MM.1S (cell line): ENCODE data around the gene CMTM2.

Source experiments
- DNase-seq: peaks from one replicate; pipeline ENCODE4 v3.0.0-alpha.2; 2015
- H2AFZ ChIP-seq: fragments of 300-600 bp; sonication (generic); 2 replicates; pipeline ENCODE4 v1.6.0; 2016; ENCODE audit warnings: antibody characterized with exemption, low read length
- H3F3A ChIP-seq: fragments of 300-600 bp; sonication (generic); 2 replicates; pipeline ENCODE4 v1.6.1; 2016; ENCODE audit warnings: mild to moderate bottlenecking, antibody characterized with exemption, low read length, moderate library complexity, mixed read lengths; ENCODE audit not compliant: insufficient read depth
- H3K27ac ChIP-seq: fragments of 300-600 bp; sonication (generic); 2 replicates; pipeline ENCODE4 v1.5.1; 2016; ENCODE audit warnings: mild to moderate bottlenecking, low read length
- H3K27me3 ChIP-seq: fragments of 300-600 bp; sonication (generic); replicated peaks from 2 replicates; pipeline ENCODE4 v1.6.0; 2016; ENCODE audit warnings: low read length; ENCODE audit not compliant: insufficient read depth
- H3K36me3 ChIP-seq: fragments of 300-600 bp; sonication (generic); replicated peaks from 2 replicates; pipeline ENCODE4 v1.6.1; 2016; ENCODE audit warnings: mild to moderate bottlenecking, low read length, mixed read lengths; ENCODE audit not compliant: insufficient read depth
- H3K4me1 ChIP-seq: fragments of 300-600 bp; sonication (generic); 2 replicates; pipeline ENCODE4 v1.6.1; 2016; ENCODE audit warnings: low read length, mixed read lengths
- H3K4me2 ChIP-seq: fragments of 300-600 bp; sonication (generic); 2 replicates; pipeline ENCODE4 v1.6.0; 2016; ENCODE audit warnings: low read depth, low read length
- H3K4me3 ChIP-seq: fragments of 300-600 bp; sonication (generic); 2 replicates; pipeline ENCODE4 v1.5.1; 2016; ENCODE audit warnings: low read length, mixed read lengths
- H3K79me2 ChIP-seq: fragments of 300-600 bp; sonication (generic); 2 replicates; pipeline ENCODE4 v1.6.1; 2016; ENCODE audit warnings: mixed run types, low read length, mixed read lengths
- H3K9ac ChIP-seq: fragments of 300-600 bp; sonication (generic); 2 replicates; pipeline ENCODE4 v1.6.1; 2016; ENCODE audit warnings: low read length, mixed read lengths
- H3K9me2 ChIP-seq: fragments of 300-600 bp; sonication (generic); replicated peaks from 2 replicates; pipeline ENCODE4 v1.6.1; 2016; ENCODE audit warnings: mild to moderate bottlenecking, low read length, mixed read lengths; ENCODE audit not compliant: insufficient read depth
- H3K9me3 ChIP-seq: fragments of 300-600 bp; sonication (generic); replicated peaks from 2 replicates; pipeline ENCODE4 v1.6.1; 2016; ENCODE audit warnings: mild to moderate bottlenecking, low read length, mixed read lengths; ENCODE audit not compliant: insufficient read depth
- H4K20me1 ChIP-seq: fragments of 300-600 bp; sonication (generic); 2 replicates; pipeline ENCODE4 v1.6.1; 2016; ENCODE audit warnings: mild to moderate bottlenecking, low read length, moderate library complexity, mixed read lengths; ENCODE audit not compliant: insufficient read depth
- CTCF ChIP-seq: fragments of 300-600 bp; sonication (generic); IDR thresholded peaks from 2 replicates; pipeline ENCODE4 v1.5.1; 2016; ENCODE audit warnings: antibody characterized with exemption, low read length, mixed read lengths
- EZH2 ChIP-seq: fragments of 300-600 bp; sonication (generic); optimal IDR thresholded peaks from 2 replicates; pipeline ENCODE3; 2017; ENCODE audit warnings: low read depth, mild to moderate bottlenecking, antibody characterized with exemption, low read length, mixed read lengths
- EZH2phosphoT487 ChIP-seq: fragments of 300-600 bp; sonication (generic); IDR thresholded peaks from 2 replicates; pipeline ENCODE4 v1.6.1; 2018; ENCODE audit warnings: antibody characterized with exemption, low read length

CMTM2 gene

DNA sequence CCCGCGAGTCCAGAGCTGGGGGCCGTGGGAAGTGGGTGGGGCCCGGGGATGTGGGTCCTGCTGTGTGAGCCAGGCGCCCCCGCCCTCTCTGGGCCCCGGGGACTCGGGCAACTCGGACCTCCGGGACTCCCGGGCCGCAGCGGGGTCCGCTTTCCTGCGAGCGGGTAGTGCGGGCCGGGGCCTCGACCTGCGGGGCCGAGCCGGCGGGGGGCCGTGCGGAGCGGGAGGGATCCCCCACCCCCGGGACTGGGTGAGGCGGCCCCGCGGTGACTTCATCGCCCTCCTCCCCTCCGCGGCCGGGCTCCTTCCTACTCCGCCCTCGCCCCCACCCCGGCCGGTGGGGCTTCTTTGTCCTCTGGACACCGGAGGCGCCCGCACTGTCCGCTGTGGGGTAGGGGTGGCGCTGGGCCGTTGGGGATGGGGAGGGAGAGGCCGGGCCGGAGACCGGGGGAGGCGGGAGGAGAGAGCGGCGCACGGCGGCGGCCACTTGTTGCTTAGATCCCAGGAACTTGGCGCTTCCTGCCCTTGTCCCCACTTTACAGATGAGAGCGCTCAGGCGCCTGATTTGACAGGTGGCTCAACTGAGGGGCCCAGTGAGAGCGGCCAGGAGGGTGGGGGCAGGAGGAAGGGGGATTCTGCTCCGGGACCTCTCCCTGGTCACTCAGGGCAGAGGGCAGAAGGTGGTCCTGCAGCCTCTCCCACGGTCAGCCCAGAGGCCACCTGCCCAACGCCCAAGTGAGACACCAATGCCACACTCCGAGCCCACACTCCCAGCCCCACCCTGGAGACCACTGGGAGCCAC, 26.1 kb downstream of the CMTM2 start:
- Histone ChIP-seq H3K79me2 (no peaks in the 10 kb centered on the region), H3K9me2 (no peaks in the 10 kb centered on the region), H3K4me3 (peak overlapping the region; percentile 44; the same call in 1 of the 2 replicates), H3K36me3 (no peaks in the 10 kb centered on the region), H3K4me2 (peak overlapping the region; percentile 60; the same call in 1 of the 2 replicates), H3K27ac (no peak overlapping the region), H3K9ac (no peak overlapping the region), H4K20me1 (no peaks in the 10 kb centered on the region), H2AFZ (no peak overlapping the region), H3K27me3 (no peaks in the 10 kb centered on the region), H3K9me3 (no peaks in the 10 kb centered on the region), H3K4me1 (peaks cover 6% of the 10 kb centered on the region), H3F3A (0 out of 2 replicates have a peak, but pooled peaks cover 4% of the 10 kb centered on the region)
- DNase-seq = no peak
- TF ChIP-seq EZH2phosphoT487 (no peak), EZH2 (no peak), CTCF (no peak)

- Histone ChIP-seq H3K27ac (no peak overlapping the region), H4K20me1 (no peaks in the 10 kb centered on the region), H3K9ac (no peak overlapping the region), H3F3A (0 out of 2 replicates have a peak, but pooled peaks cover 4% of the 10 kb centered on the region), H3K4me3 (no peak overlapping the region), H3K79me2 (no peaks in the 10 kb centered on the region), H2AFZ (no peak overlapping the region), H3K4me2 (no peak overlapping the region), H3K27me3 (no peaks in the 10 kb centered on the region), H3K9me3 (no peaks in the 10 kb centered on the region), H3K4me1 (peaks cover 6% of the 10 kb centered on the region), H3K9me2 (no peaks in the 10 kb centered on the region), H3K36me3 (no peaks in the 10 kb centered on the region)
- no peak for DNase-seq
- TF ChIP-seq EZH2 (no peak), EZH2phosphoT487 (no peak), CTCF (no peak)
These were observed 26.9 kb downstream of the CMTM2 start for GRCh38 chr16:66605979-66606751.

DNA sequence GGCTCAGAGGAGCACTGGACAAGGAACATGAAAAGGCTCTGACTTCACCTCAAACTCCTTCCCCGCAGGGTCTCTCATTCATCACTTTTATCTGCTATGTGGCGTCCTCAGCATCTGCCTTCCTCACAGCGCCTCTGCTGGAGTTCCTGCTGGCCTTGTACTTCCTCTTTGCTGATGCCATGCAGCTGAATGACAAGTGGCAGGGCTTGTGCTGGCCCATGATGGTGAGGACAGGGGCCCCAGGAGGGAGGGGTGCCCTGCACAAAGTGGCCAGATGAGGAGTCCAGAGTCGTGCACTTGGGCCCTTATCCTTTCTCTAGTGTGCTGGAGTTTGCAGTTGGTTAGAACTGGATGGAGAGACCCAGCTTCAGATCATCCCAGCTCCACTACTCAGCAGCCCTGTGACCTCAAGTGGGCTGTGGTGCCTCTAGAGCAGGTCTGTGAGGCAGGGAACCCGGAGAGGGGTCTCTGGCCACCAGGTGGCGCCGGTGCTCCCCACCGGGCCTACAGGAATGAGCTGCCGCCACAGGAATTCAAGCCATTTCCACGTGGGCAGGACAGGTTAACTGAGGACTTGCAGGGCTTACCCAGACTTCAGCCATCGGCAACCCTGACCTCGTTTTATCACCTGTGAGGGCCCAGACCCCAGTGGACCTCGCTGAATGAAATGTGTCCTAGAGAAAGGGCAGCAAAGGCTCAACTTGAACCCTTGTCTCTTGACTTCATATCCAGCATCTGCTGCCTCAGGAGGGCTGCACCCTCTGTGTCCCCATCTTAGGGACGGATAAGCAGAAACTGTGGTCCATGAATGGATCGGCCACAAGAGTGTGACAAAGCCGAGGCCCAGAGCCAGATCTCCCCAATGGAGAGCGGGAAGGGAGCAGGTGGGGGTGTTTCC, 29.2 kb downstream of the CMTM2 start:
- no peaks in the 10 kb centered on the region for H4K20me1 ChIP-seq
- H3K36me3 ChIP-seq = no peaks in the 10 kb centered on the region
- H3K4me1 ChIP-seq = peaks cover 6% of the 10 kb centered on the region
- no peaks in the 10 kb centered on the region for H3K79me2 ChIP-seq
- H3K9me3 ChIP-seq = no peaks in the 10 kb centered on the region
- H3K9ac ChIP-seq = no peak overlapping the region
- TF ChIP-seq CTCF (peak; percentile 94), EZH2 (no peak)
- H3K4me2 ChIP-seq = 0 out of 2 replicates have a peak overlapping the region, but pooled peaks have one; percentile 11
- H3K27ac ChIP-seq = no peak overlapping the region
- H3K4me3 ChIP-seq = no peak overlapping the region
- H3K9me2 ChIP-seq = no peaks in the 10 kb centered on the region
- H3K27me3 ChIP-seq = no peaks in the 10 kb centered on the region
- DNase-seq = peak; percentile 88
- H3F3A ChIP-seq = 0 out of 2 replicates have a peak, but pooled peaks cover 4% of the 10 kb centered on the region
- no peak overlapping the region for H2AFZ ChIP-seq
